Measurements from ENCODE around the gene TNFRSF1A. TPM values are rescaled to one million over a fixed set of nuclear protein-coding genes. Genes with fewer than 3 reads are reported as not detected.
A peak's percentile ranks its signal among the peaks of the same experiment; 100 is the strongest.

Gene TNFRSF1A
- polyA plus RNA-seq, 2 of the 4 experiments (the other 2 are of a cell fraction): 416 to 460 TPM

DNA sequence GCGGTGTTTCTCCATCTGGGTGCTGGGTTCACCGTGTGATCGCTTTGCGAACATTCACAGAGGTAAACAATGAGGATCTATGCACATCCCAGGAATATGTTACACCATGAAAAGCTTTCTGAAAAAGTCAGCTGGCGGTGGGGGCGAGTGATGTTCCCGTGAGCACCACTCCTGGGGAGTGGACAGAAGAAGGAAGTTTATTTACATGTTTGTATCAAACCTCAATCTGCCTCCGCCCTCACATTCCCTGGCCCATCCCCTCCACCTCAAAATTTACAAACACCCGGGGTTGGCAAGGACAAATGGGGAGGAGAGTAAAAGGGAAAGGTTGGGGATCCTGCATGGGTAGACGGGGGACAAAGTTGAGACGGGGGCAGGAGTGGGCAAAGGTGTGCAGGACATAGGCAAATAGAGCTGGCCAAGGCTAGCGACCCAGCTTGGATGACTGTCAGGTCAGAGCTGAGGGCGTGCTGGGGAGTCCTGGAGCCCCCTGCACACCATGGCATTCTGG, 6.9 kb downstream of the TNFRSF1A start:
- TF ChIP-seq HMGXB4 (CRISPR knock-in tag; IDR thresholded peaks at IDR 0.05; ENCODE audit: borderline replicate concordance): 0 out of 2 replicates have a peak, but pooled peaks have one; percentile 35
- no peak for TF ChIP-seq ELK1 (IDR thresholded peaks at IDR 0.05; ENCODE audit: low read depth, low read length)
- CTCF ChIA-PET: interaction anchor here (0.6 to 29.7 kb wide), 22 partner anchors 8 to 204 kb away, joined by 3 to 705 read pairs (median 6); partner anchors contain the start of genes LTBR, SCNN1A and VAMP1
- peaks cover 86% of the 10 kb centered on the region for H3K4me1 ChIP-seq
- H3K9me3 ChIP-seq: no peaks in the 10 kb centered on the region
- H3K4me3 ChIP-seq: peak overlapping the region; percentile 26
- POLR2A ChIA-PET: interaction anchor here (0.5 to 10.1 kb wide), 18 partner anchors 8 to 223 kb away, joined by 3 to 141 read pairs (median 9); partner anchors contain the start of genes GAPDH, LTBR, SCNN1A and VAMP1
- WGBS (ENCODE audit: missing lambda C conversion rate): 16% methylated on average over 13 of the region's 13 CpGs
- no peak for DNase-seq (ENCODE audit: low read depth in 1 of 2, low spot score in 1 of 2)
- H3K4me2 ChIP-seq: peak overlapping the region; percentile 92
- peak overlapping the region; percentile 95 to 98 for H3K27ac ChIP-seq
- no peak for FAIRE-seq
- no peak for ATAC-seq

DNA sequence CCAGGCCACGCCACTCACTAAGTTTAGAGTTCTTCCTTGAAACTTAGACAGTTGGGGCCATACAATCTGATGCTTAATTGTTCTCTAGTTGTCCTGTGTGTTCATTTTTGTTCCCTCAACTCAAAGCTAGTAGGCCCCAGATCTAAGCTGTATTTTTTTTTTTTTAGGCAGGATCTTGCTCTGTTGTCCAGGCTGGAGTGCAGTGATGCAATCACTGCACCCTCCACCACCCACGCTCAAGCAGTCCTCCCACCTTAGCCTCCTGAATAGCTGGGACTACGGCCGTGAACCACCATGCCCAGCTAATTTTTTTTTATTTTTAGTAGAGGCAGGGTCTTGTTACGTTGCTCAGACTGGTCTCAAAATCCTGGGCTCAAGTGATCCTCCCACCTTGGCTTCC, 7.5 kb downstream of the TNFRSF1A start:
- H3K4me1 ChIP-seq: peaks cover 93% of the 10 kb centered on the region
- H3K4me3 ChIP-seq: peak overlapping the region; percentile 26
- no peak for DNase-seq (ENCODE audit: low read depth in 1 of 2, low spot score in 1 of 2)
- ChIA-PET POLR2A (interaction anchor here (0.8 to 10.1 kb wide), 5 partner anchors 11 to 50 kb away, joined by 3 to 141 read pairs (median 67); partner anchors contain the start of genes LTBR and SCNN1A), CTCF (interaction anchor here (0.6 to 29.7 kb wide), 15 partner anchors 7 to 204 kb away, joined by 3 to 705 read pairs (median 12); partner anchors contain the start of genes LTBR, SCNN1A and VAMP1)
- peak overlapping the region; percentile 92 for H3K4me2 ChIP-seq
- no peak for ATAC-seq
- FAIRE-seq: no peak
- H3K9me3 ChIP-seq: no peaks in the 10 kb centered on the region
- TF ChIP-seq CEBPB (IDR thresholded peaks at IDR 0.05) (peak; percentile 24 to 80; a peak in 2 of 4 replicates), EP300 (IDR thresholded peaks at IDR 0.05) (no peak)
- WGBS (ENCODE audit: missing lambda C conversion rate): 41% methylated on average over 5 of the region's 5 CpGs
- peak overlapping the region; percentile 95 to 98 for H3K27ac ChIP-seq

DNA sequence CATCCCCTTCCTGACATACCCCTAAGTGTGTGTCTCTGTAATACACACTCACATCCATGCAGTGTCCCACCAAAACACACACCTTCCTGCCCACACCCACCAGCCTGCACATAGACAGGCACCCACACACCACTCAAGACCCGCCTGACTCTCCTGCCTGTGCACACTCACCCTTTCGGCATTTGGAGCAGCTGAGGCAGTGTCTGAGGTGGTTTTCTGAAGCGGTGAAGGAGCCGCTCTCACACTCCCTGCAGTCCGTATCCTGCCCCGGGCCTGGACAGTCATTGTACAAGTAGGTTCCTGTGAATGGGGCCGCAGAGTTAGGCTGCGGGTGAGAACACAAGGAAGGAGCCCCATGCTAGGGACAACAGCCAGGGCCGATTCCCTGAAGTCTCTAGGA, 8.3 kb downstream of the TNFRSF1A start:
- Histone ChIP-seq H3K4me3 (peak overlapping the region; percentile 26), H3K4me2 (peak overlapping the region; percentile 92), H3K27ac (peak overlapping the region; percentile 95 to 98), H3K9me3 (no peaks in the 10 kb centered on the region), H3K4me1 (peaks cover 93% of the 10 kb centered on the region)
- DNase-seq (ENCODE audit: low read depth in 1 of 2, low spot score in 1 of 2) (no peak), ATAC-seq (peak in 1 of 2 experiments; percentile 1; a peak in 2 of 6 replicates), FAIRE-seq (no peak)
- ChIA-PET CTCF (interaction anchor here (0.6 to 29.7 kb wide), 8 partner anchors 11 to 180 kb away, joined by 3 to 705 read pairs (median 14); partner anchors contain the start of genes LTBR and SCNN1A), POLR2A (interaction anchor here (10.1 kb wide), 1 partner anchor 39 kb away, joined by 141 read pairs; the partner anchor contains the start of gene SCNN1A)
- 8% methylated on average over 9 of the region's 9 CpGs for WGBS (ENCODE audit: missing lambda C conversion rate)
- TF ChIP-seq FOSL2 (IDR thresholded peaks at IDR 0.05) (no peak), FOSL2 (CRISPR knock-in tag; IDR thresholded peaks at IDR 0.05) (peak; percentile 53; the same call in 1 of the 2 replicates), BHLHE40 (IDR thresholded peaks at IDR 0.05; ENCODE audit: low read depth, low read length) (no peak), PHF8 (IDR thresholded peaks at IDR 0.05; ENCODE audit: borderline replicate concordance, low read depth) (no peak), HOXA7 (CRISPR knock-in tag; IDR thresholded peaks at IDR 0.05) (no peak)
- TF ChIP-seq, protein P1, sequence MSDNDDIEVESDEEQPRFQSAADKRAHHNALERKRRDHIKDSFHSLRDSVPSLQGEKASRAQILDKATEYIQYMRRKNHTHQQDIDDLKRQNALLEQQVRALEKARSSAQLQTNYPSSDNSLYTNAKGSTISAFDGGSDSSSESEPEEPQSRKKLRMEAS (IDR thresholded peaks at IDR 0.05): peak; percentile 50

- peak overlapping the region; percentile 92 for H3K4me2 ChIP-seq
- H3K27ac ChIP-seq: peak overlapping the region; percentile 95 to 98
- POLR2A ChIA-PET: interaction anchor here (1.0 to 10.1 kb wide), 6 partner anchors 10 to 206 kb away, joined by 3 to 141 read pairs (median 4); partner anchors contain the start of genes SCNN1A and VAMP1
Observed at GRCh38 chr12:6333029-6333428, 8.8 kb downstream of the TNFRSF1A start.

More at GRCh38 chr12:6333029-6333428, 8.8 kb downstream of the TNFRSF1A start:
- CTCF ChIA-PET: interaction anchor here (0.7 to 29.7 kb wide), 11 partner anchors 9 to 225 kb away, joined by 3 to 705 read pairs (median 4); partner anchors contain the start of genes SCNN1A and TNFRSF1A
- Histone ChIP-seq H3K4me3 (peak overlapping the region; percentile 12; the same call in 2 of the 3 replicates), H3K4me1 (peaks cover 93% of the 10 kb centered on the region), H3K9me3 (no peaks in the 10 kb centered on the region)
- ATAC-seq (no peak), DNase-seq (ENCODE audit: low read depth in 1 of 2, low spot score in 1 of 2) (no peak), FAIRE-seq (no peak)
- TF ChIP-seq, protein P2, sequence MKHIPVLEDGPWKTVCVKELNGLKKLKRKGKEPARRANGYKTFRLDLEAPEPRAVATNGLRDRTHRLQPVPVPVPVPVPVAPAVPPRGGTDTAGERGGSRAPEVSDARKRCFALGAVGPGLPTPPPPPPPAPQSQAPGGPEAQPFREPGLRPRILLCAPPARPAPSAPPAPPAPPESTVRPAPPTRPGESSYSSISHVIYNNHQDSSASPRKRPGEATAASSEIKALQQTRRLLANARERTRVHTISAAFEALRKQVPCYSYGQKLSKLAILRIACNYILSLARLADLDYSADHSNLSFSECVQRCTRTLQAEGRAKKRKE (CRISPR knock-in tag; IDR thresholded peaks at IDR 0.05; ENCODE audit: low read depth): no peak
- TF ChIP-seq HES2 (IDR thresholded peaks at IDR 0.05) (no peak), EHF (CRISPR knock-in tag; IDR thresholded peaks at IDR 0.05) (no peak), BHLHE40 (IDR thresholded peaks at IDR 0.05; ENCODE audit: low read depth, low read length) (no peak), SMC3 (IDR thresholded peaks at IDR 0.05) (no peak), ELK1 (IDR thresholded peaks at IDR 0.05; ENCODE audit: low read depth, low read length) (no peak), PHF8 (IDR thresholded peaks at IDR 0.05; ENCODE audit: borderline replicate concordance, low read depth) (no peak), USF2 (IDR thresholded peaks at IDR 0.05) (no peak), MAZ (IDR thresholded peaks at IDR 0.05; ENCODE audit: borderline replicate concordance, low read depth, low read length) (no peak), RNF2 (IDR thresholded peaks at IDR 0.05; ENCODE audit: borderline replicate concordance, low read depth) (no peak), JUN (IDR thresholded peaks at IDR 0.05) (no peak; a peak in 1 of 5 replicates), HOXA7 (CRISPR knock-in tag; IDR thresholded peaks at IDR 0.05) (no peak)
- WGBS (ENCODE audit: missing lambda C conversion rate): 47% methylated on average over 7 of the region's 9 CpGs
